ENCODE data around the gene ENSA.
"Not testable (repeated sequence)": the region's sequence is repeated elsewhere in the genome, so short reads cannot be mapped to it uniquely, and the experiment has no call there.

GRCh38 chr1:150654635-150655034 is 25.2 kb upstream of the ENSA start:
- TF ChIP-seq, protein P1, sequence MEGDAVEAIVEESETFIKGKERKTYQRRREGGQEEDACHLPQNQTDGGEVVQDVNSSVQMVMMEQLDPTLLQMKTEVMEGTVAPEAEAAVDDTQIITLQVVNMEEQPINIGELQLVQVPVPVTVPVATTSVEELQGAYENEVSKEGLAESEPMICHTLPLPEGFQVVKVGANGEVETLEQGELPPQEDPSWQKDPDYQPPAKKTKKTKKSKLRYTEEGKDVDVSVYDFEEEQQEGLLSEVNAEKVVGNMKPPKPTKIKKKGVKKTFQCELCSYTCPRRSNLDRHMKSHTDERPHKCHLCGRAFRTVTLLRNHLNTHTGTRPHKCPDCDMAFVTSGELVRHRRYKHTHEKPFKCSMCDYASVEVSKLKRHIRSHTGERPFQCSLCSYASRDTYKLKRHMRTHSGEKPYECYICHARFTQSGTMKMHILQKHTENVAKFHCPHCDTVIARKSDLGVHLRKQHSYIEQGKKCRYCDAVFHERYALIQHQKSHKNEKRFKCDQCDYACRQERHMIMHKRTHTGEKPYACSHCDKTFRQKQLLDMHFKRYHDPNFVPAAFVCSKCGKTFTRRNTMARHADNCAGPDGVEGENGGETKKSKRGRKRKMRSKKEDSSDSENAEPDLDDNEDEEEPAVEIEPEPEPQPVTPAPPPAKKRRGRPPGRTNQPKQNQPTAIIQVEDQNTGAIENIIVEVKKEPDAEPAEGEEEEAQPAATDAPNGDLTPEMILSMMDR (IDR thresholded peaks at IDR 0.05): not testable (repeated sequence)
- not testable (repeated sequence) for TF ChIP-seq POLR2A (IDR thresholded peaks at IDR 0.05)

All from right lobe of liver (tissue), 4 donors.